IPS-15b (cell line): Measurements from ENCODE around the gene OOSP1.

Experiments used
- H3K27me3 ChIP-seq: one replicate; pipeline ENCODE4 v1.6.1; 2013; ENCODE audit warnings: low read length; ENCODE audit not compliant: control insufficient read depth, insufficient read depth
- H3K36me3 ChIP-seq: one replicate; pipeline ENCODE4 v1.6.1; 2013; ENCODE audit warnings: low read length; ENCODE audit not compliant: control insufficient read depth, insufficient read depth
- H3K4me1 ChIP-seq: one replicate; pipeline ENCODE4 v1.6.1; 2013; ENCODE audit warnings: mild to moderate bottlenecking, low read length; ENCODE audit not compliant: control insufficient read depth, insufficient read depth
- H3K4me3 ChIP-seq: one replicate; pipeline ENCODE4 v1.5.1; 2013; ENCODE audit warnings: low read depth, low read length
- H3K9ac ChIP-seq: one replicate; pipeline ENCODE4 v1.6.1; 2013; ENCODE audit warnings: low read depth, mild to moderate bottlenecking, low read length
- H3K9me3 ChIP-seq: one replicate; pipeline ENCODE4 v1.6.1; 2013; ENCODE audit warnings: mild to moderate bottlenecking, low read length; ENCODE audit not compliant: control insufficient read depth, insufficient read depth

Gene OOSP1

GRCh38 chr11:59931688-59932087 lies 6.5 kb upstream of the OOSP1 start:
- Histone ChIP-seq H3K36me3 (no peaks in the 10 kb centered on the region), H3K4me1 (no peaks in the 10 kb centered on the region), H3K9me3 (peaks cover 8% of the 10 kb centered on the region), H3K4me3 (no peak overlapping the region), H3K27me3 (no peaks in the 10 kb centered on the region), H3K9ac (no peak overlapping the region)

- Histone ChIP-seq H3K36me3 (no peaks in the 10 kb centered on the region), H3K4me1 (no peaks in the 10 kb centered on the region), H3K9me3 (no peaks in the 10 kb centered on the region), H3K4me3 (no peak overlapping the region), H3K27me3 (no peaks in the 10 kb centered on the region), H3K9ac (no peak overlapping the region)
Observed at GRCh38 chr11:59938718-59939117, 486 bp downstream of the OOSP1 start.

- H3K4me1 ChIP-seq, result no peaks in the 10 kb centered on the region
- H3K27me3 ChIP-seq, result no peaks in the 10 kb centered on the region
- no peak overlapping the region for H3K4me3 ChIP-seq
- no peak overlapping the region for H3K9ac ChIP-seq
- H3K9me3 ChIP-seq, result no peaks in the 10 kb centered on the region
- H3K36me3 ChIP-seq, result no peaks in the 10 kb centered on the region
Observed at GRCh38 chr11:59939482-59939881, 1.2 kb downstream of the OOSP1 start.

GRCh38 chr11:59941091-59941490 lies 2.9 kb downstream of the OOSP1 start:
- Histone ChIP-seq H3K9ac (no peak overlapping the region), H3K9me3 (no peaks in the 10 kb centered on the region), H3K4me3 (no peak overlapping the region), H3K27me3 (no peaks in the 10 kb centered on the region), H3K36me3 (no peaks in the 10 kb centered on the region), H3K4me1 (no peaks in the 10 kb centered on the region)

DNA sequence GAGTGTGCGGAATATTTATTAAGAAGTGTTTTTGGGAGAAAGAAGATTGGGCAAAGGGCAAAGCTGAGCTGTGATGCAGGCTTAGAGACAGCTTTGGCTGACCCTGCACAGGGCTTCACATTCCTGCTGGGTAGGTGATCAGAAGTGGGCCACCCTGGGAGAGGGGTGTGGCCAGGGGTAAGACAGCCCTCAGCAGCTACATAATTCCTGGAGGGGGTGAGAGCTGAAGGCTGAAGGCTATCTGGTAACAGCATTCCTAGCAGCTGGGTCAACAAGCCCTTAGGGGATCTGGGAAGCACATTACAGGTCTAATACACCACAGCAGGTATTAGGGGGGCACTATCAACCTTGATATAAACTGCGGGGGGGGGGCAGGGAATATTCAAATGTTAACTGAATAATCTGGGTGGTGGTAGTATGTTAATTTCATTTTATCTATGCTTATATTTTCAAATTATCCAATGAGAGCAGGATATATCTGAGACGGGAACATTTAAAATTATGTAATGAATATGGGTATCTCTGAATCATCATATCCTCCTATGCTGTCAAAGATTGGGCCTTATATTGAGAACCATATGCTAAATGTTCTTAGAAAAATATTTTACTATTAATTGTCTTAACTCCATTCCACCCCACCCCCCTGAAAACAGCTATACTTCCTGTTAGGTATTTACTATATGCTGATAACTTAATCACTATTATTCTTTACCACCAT lies 5.9 kb downstream of the OOSP1 start:
- Histone ChIP-seq H3K9ac (no peak overlapping the region), H3K27me3 (no peaks in the 10 kb centered on the region), H3K4me3 (no peak overlapping the region), H3K36me3 (no peaks in the 10 kb centered on the region), H3K4me1 (no peaks in the 10 kb centered on the region), H3K9me3 (no peaks in the 10 kb centered on the region)

- Histone ChIP-seq H3K4me1 (no peaks in the 10 kb centered on the region), H3K9me3 (no peaks in the 10 kb centered on the region), H3K4me3 (no peak overlapping the region), H3K27me3 (no peaks in the 10 kb centered on the region), H3K9ac (no peak overlapping the region), H3K36me3 (no peaks in the 10 kb centered on the region)
Observed at GRCh38 chr11:59944720-59945119, 6.5 kb downstream of the OOSP1 start.

- H3K27me3 ChIP-seq, result no peaks in the 10 kb centered on the region
- H3K4me3 ChIP-seq, result no peak overlapping the region
- H3K9me3 ChIP-seq, result no peaks in the 10 kb centered on the region
- H3K9ac ChIP-seq, result no peak overlapping the region
- no peaks in the 10 kb centered on the region for H3K36me3 ChIP-seq
- no peaks in the 10 kb centered on the region for H3K4me1 ChIP-seq
Observed at GRCh38 chr11:59953463-59954218, 15.4 kb downstream of the OOSP1 start.

- no peaks in the 10 kb centered on the region for H3K9me3 ChIP-seq
- H3K36me3 ChIP-seq, result no peaks in the 10 kb centered on the region
- no peaks in the 10 kb centered on the region for H3K4me1 ChIP-seq
- no peaks in the 10 kb centered on the region for H3K27me3 ChIP-seq
- H3K4me3 ChIP-seq, result no peak overlapping the region
- H3K9ac ChIP-seq, result no peak overlapping the region
Observed at GRCh38 chr11:59954219-59954847, 16.1 kb downstream of the OOSP1 start.

GRCh38 chr11:59957094-59957493 lies 18.9 kb downstream of the OOSP1 start:
- Histone ChIP-seq H3K9me3 (no peaks in the 10 kb centered on the region), H3K36me3 (no peaks in the 10 kb centered on the region), H3K4me1 (no peaks in the 10 kb centered on the region), H3K27me3 (no peaks in the 10 kb centered on the region), H3K4me3 (no peak overlapping the region), H3K9ac (no peak overlapping the region)

DNA sequence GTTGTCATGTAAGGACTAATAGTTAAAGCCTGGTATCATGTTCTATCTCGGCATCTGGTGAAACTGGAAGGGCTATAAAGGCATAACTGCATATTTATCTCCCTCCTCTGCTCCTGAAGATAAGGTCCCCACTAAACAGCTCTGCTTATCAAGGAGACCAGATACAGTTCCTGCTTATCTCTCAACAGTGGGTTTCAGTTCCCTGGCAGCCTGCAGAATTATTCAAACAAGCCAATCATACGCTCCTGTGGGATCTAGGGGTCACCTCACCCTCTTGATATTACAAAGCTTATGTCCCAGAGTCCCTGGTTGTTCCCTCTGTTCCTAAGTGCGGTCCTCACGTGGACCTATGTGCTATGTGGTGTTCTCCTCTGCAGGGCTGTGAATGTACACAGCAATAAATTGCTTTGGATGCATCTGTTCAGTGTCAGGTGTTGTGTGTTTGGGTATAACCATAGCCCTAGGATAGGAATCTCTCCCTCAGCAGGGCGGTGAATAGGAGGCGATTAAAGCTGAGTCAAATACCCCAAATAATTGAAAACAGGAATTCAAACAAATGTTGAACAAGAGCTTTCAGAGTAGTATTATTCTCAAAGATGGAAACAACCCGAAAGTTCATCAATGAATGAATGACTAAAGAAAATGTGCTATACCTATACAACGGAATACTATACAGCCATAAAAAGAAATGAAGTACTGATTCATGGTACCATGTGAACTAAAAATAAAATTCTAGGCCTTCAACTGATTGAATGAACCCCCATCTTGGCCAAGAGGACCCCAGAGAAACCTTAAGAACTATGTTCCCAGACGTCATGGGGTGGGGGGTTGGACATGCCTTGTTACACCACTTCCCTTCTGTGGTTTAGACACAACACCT lies 22.5 kb downstream of the OOSP1 start:
- Histone ChIP-seq H3K36me3 (no peaks in the 10 kb centered on the region), H3K9me3 (no peaks in the 10 kb centered on the region), H3K4me1 (no peaks in the 10 kb centered on the region), H3K9ac (no peak overlapping the region), H3K4me3 (no peak overlapping the region), H3K27me3 (no peaks in the 10 kb centered on the region)

GRCh38 chr11:59962107-59962482 lies 23.9 kb downstream of the OOSP1 start:
- no peaks in the 10 kb centered on the region for H3K36me3 ChIP-seq
- H3K4me1 ChIP-seq, result no peaks in the 10 kb centered on the region
- H3K9ac ChIP-seq, result no peak overlapping the region
- H3K27me3 ChIP-seq, result no peaks in the 10 kb centered on the region
- H3K4me3 ChIP-seq, result no peak overlapping the region
- no peaks in the 10 kb centered on the region for H3K9me3 ChIP-seq
